ENCODE measurements around the gene PPM1E.

- TF ChIP-seq CTCF (IDR thresholded peaks at IDR 0.05; ENCODE audit: low read depth, low read length) (no peak), POLR2A (IDR thresholded peaks at IDR 0.05; ENCODE audit: extremely low read depth, insufficient read length) (no peak), MYC (IDR thresholded peaks at IDR 0.05; ENCODE audit: low read depth, low read length) (no peak), MAX (IDR thresholded peaks at IDR 0.05; ENCODE audit: low read depth, low read length) (no peak)
Observed at GRCh38 chr17:58947411-58947810, 191.8 kb downstream of the PPM1E start.
